CD8-positive, alpha-beta memory T cell (primary cell): Measurements from ENCODE around the gene TAS2R9. TPM values are rescaled to one million over a fixed set of nuclear protein-coding genes. Genes with fewer than 3 reads are reported as not detected.
"Not testable (repeated sequence)": the region's sequence is repeated elsewhere in the genome, so short reads cannot be mapped to it uniquely, and the experiment has no call there.

Experiments
- CTCF ChIA-PET: fragments of 350-600 bp; sonication (Branson Sonifier 250); formaldehyde crosslinking; loops from one replicate; lab custom pipeline; 2021; ENCODE audit warnings: antibody characterized with exemption; lab: Charles Lee
- POLR2A ChIA-PET: fragments of 350-600 bp; sonication (Branson Sonifier 250); formaldehyde crosslinking; loops from one replicate; lab custom pipeline; 2021; ENCODE audit warnings: antibody characterized with exemption; lab: Charles Lee
- DNase-seq, 5 donors: peaks; one replicate each; pipeline versions ENCODE4 v3.0.0 to v3.0.0-alpha.2; 2020 to 2022; ENCODE audit warnings: mixed read lengths in 1 of 5
- H3K27ac ChIP-seq: one replicate; pipeline ENCODE4 v1.7.0; 2013; ENCODE audit warnings: low read depth, mild to moderate bottlenecking, low read length, moderate library complexity
- H3K27me3 ChIP-seq: 2 replicates; pipeline ENCODE4 v1.7.0; 2013; ENCODE audit warnings: low read length, mild to moderate bottlenecking; ENCODE audit not compliant: insufficient read depth, poor library complexity, severe bottlenecking
- H3K36me3 ChIP-seq: 2 replicates; pipeline ENCODE4 v1.7.0; 2013; ENCODE audit warnings: mild to moderate bottlenecking, low read length, moderate library complexity; ENCODE audit not compliant: insufficient read depth
- H3K4me1 ChIP-seq: 2 replicates; pipeline ENCODE4 v1.7.0; 2013; ENCODE audit warnings: mild to moderate bottlenecking, low read length, moderate library complexity; ENCODE audit not compliant: insufficient read depth
- H3K4me3 ChIP-seq: 2 replicates; pipeline ENCODE4 v1.7.0; 2013; ENCODE audit warnings: mild to moderate bottlenecking, low read length
- H3K9me3 ChIP-seq: 2 replicates; pipeline ENCODE4 v1.7.0; 2013; ENCODE audit warnings: mild to moderate bottlenecking, low read length
- H3K27ac Mint-ChIP-seq, 8 donors: one replicate each; pipeline ENCODE4 v1.8.0; 2020 to 2021; ENCODE audit warnings: mixed read lengths in 8 of 8, mild to moderate bottlenecking in 6 of 8, inconsistent platforms in 3 of 8, moderate library complexity in 3 of 8
- H3K27me3 Mint-ChIP-seq, 2 donors: one replicate each; pipeline ENCODE4 v1.8.0; 2020 to 2021; ENCODE audit warnings: mixed read lengths in 2 of 2, mild to moderate bottlenecking in 1 of 2, moderate library complexity in 1 of 2
- H3K36me3 Mint-ChIP-seq, 3 donors: one replicate each; pipeline ENCODE4 v1.8.0; 2020 to 2021; ENCODE audit warnings: mixed read lengths in 3 of 3, inconsistent platforms in 1 of 3, mild to moderate bottlenecking in 1 of 3
- H3K4me1 Mint-ChIP-seq, 3 donors: one replicate each; pipeline ENCODE4 v1.8.0; 2020 to 2021; ENCODE audit warnings: mixed read lengths in 3 of 3, inconsistent platforms in 1 of 3, mild to moderate bottlenecking in 1 of 3
- H3K4me3 Mint-ChIP-seq, 7 donors: one replicate each; pipeline ENCODE4 v1.8.0; 2020 to 2021; ENCODE audit warnings: mixed read lengths in 7 of 7, mild to moderate bottlenecking in 6 of 7, moderate library complexity in 4 of 7, inconsistent platforms in 2 of 7
- H3K9me3 Mint-ChIP-seq, 5 donors: one replicate each; pipeline ENCODE4 v1.8.0; 2020 to 2022; ENCODE audit warnings: mixed read lengths in 5 of 5, mild to moderate bottlenecking in 3 of 5, moderate library complexity in 2 of 5, inconsistent platforms in 1 of 5
- polyA plus RNA-seq: library from polyadenylated mRNA; unstranded; fragments of 300-500 nt; fragmentation: Illumina TruSeq; gene quantifications from one replicate; pipeline ENCODE4 v1.2.3, GENCODE V29; 2021
- total RNA-seq, 2 experiments: library from RNA; stranded (reverse); gene quantifications; one replicate each; pipeline ENCODE4 v1.2.3, GENCODE V29; 2021

Gene TAS2R9
- total and polyA plus RNA-seq, 3 experiments from 2014 or later = not detected

DNA sequence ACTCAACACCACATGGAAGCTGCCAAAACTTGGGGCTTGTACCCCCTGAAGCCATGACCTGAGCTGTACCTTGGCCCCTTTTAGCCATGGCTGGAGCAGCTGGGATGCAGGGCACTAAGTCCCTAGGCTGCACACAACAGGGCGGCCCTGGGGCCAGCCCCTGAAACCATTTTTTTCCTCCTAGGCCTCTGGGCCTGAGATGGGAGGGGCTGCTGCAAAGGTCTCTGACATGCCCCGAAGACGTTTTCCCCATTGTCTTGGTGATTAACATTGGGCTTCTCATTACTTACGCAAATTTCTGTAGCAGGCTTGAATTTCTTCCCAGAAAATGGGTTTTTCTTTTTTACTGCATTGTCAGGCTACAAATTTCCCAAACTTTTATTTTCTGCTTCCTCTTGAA lies 18.2 kb downstream of the TAS2R9 start:
- H3K4me3 ChIP-seq, H3K27ac Mint-ChIP-seq, H3K36me3 Mint-ChIP-seq, H3K9me3 ChIP-seq, H3K9me3 Mint-ChIP-seq, H3K27me3 ChIP-seq, H3K4me1 ChIP-seq, H3K4me3 Mint-ChIP-seq, H3K27ac ChIP-seq, CTCF ChIA-PET, H3K36me3 ChIP-seq, DNase-seq, H3K4me1 Mint-ChIP-seq, POLR2A ChIA-PET: not testable (repeated sequence)
- peaks cover 7 to 21% of the 10 kb centered on the region in 2 donors for H3K27me3 Mint-ChIP-seq

DNA sequence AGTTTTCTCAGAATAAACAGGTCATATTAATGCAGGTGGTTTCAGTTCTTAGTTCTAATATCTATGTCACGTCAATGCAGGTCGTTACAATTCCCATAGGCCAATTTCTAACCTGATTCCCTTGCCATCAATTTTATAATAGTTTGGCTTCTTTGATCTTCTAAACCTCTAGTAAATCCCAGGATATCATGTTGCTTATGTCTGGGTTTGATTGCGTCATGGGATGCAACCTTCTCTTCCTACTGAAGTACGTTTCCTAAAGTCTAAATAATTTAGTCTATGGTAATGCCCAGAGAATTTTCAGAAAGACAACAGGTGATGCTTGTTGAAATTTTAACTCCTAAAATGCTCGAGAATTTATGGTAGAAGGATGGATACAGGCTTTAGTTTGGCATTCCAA lies 26.7 kb downstream of the TAS2R9 start:
- Histone ChIP-seq H3K27ac (no peak overlapping the region), H3K9me3 (no peaks in the 10 kb centered on the region), H3K4me1 (no peaks in the 10 kb centered on the region), H3K36me3 (no peaks in the 10 kb centered on the region), H3K4me3 (no peak overlapping the region), H3K27me3 (no peaks in the 10 kb centered on the region)
- Mint-ChIP-seq H3K9me3 (no peaks in the 10 kb centered on the region), H3K4me3 (no peak overlapping the region), H3K4me1 (no peaks in the 10 kb centered on the region), H3K36me3 (no peaks in the 10 kb centered on the region), H3K27me3 (peaks cover 4 to 19% of the 10 kb centered on the region in 2 donors), H3K27ac (no peak overlapping the region)
- ChIA-PET CTCF (no interaction called here), POLR2A (no interaction called here)
- no peak for DNase-seq

DNA sequence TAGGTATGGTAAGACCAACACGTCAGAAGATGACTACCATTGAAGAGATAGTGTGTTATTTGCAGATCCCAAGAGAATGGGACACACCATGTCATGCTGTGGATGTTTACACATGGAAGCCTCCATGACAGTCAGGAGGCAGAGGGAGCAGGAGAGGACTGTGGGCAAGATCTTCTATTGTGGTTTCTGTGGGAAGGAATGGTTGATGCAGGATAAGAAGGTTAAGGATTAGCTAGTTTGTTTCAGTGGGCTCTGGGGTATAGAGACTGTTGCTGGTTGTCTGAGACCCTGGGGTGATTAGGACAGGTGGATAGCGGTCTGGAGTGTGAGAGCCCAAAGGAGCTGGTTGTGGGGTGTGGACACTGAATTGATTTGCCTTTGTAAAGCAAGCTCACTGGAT lies 30.9 kb downstream of the TAS2R9 start:
- no peak overlapping the region for H3K27ac Mint-ChIP-seq
- Histone ChIP-seq H3K4me1 (no peaks in the 10 kb centered on the region), H3K27ac (no peak overlapping the region), H3K27me3 (no peaks in the 10 kb centered on the region), H3K4me3 (no peak overlapping the region), H3K36me3 (no peaks in the 10 kb centered on the region), H3K9me3 (no peaks in the 10 kb centered on the region)
- no peaks in the 10 kb centered on the region for H3K36me3 Mint-ChIP-seq
- CTCF ChIA-PET = interaction anchor here (1.4 kb wide), 1 partner anchor 420 kb away, joined by 7 read pairs; no protein-coding TSS in a partner anchor
- H3K4me1 Mint-ChIP-seq = no peaks in the 10 kb centered on the region
- peaks cover 0 to 30% of the 10 kb centered on the region in 2 donors for H3K27me3 Mint-ChIP-seq
- H3K4me3 Mint-ChIP-seq = no peak overlapping the region
- POLR2A ChIA-PET = no interaction called here
- H3K9me3 Mint-ChIP-seq = no peaks in the 10 kb centered on the region
- DNase-seq = no peak

DNA sequence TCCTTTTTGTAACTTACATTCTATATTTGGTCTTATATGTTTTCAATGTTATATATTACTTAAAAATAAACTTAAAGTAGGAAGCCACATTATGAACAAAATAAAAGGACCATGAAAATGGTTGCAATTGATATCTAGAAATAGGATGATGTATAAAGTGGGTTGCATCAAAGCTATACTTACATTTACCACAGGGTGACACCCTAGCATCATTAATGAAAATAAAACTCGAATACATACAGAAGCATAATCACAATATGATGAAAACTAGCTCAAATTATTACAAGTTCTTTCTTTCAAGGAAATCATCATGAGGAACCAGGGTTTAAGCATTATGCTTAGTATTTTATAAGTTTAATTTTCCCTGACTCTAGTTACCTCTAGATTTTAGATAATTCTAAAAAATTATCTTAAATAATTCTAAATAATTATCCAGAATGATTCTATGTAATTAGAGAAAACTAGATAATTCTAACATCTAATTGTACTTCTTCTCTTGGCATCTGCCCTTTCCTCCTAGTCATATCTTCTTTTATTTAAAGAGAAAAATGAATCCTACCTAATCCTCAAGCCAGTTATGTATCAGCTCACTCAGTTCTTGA lies 38.7 kb downstream of the TAS2R9 start:
- ChIA-PET CTCF (interaction anchor here (0.8 to 6.3 kb wide), 8 partner anchors 9 to 1556 kb away, joined by 3 to 47 read pairs (median 4); no protein-coding TSS in a partner anchor), POLR2A (no interaction called here)
- Histone ChIP-seq H3K4me1 (no peaks in the 10 kb centered on the region), H3K36me3 (no peaks in the 10 kb centered on the region), H3K27ac (no peak overlapping the region), H3K27me3 (peaks cover 12% of the 10 kb centered on the region), H3K4me3 (no peak overlapping the region), H3K9me3 (no peaks in the 10 kb centered on the region)
- peak in 2 of 5 donors; percentile 35 for DNase-seq
- no peak overlapping the region for H3K4me3 Mint-ChIP-seq
- no peaks in the 10 kb centered on the region for H3K36me3 Mint-ChIP-seq
- peaks cover 19 to 59% of the 10 kb centered on the region in 2 donors for H3K27me3 Mint-ChIP-seq
- no peak overlapping the region for H3K27ac Mint-ChIP-seq
- H3K4me1 Mint-ChIP-seq = no peaks in the 10 kb centered on the region
- H3K9me3 Mint-ChIP-seq = no peaks in the 10 kb centered on the region

DNA sequence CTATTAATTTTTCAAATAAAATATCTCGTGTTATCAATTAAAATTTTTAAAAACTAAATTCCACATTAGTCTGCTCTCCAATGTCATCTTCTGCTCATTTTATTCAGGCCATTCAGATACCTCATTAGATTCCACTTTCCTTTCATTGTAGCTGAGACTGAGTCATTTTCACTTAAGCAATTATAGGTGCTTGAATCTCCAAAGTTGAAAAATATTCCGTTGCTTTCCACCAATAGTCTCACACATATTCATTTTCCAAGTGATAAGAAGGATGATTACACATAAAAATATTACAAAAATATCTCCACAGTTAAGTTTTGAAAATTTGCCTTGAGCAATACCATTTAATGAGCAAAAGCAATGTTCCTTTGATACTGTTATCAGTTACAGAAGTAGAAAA lies 50.3 kb downstream of the TAS2R9 start:
- CTCF ChIA-PET = no interaction called here

More for the DNA sequence above, 50.3 kb downstream of the TAS2R9 start:
- POLR2A ChIA-PET = no interaction called here
- peaks cover 10% of the 10 kb centered on the region for H3K9me3 ChIP-seq
- peaks cover 9% of the 10 kb centered on the region for H3K27me3 ChIP-seq
- Mint-ChIP-seq H3K27ac (no peak overlapping the region), H3K27me3 (peaks cover 6 to 59% of the 10 kb centered on the region in 2 donors), H3K36me3 (peaks cover 0 to 12% (median 0%) of the 10 kb centered on the region in 3 donors), H3K4me1 (no peaks in the 10 kb centered on the region), H3K9me3 (peaks cover 9 to 16% (median 15%) of the 10 kb centered on the region in 5 donors), H3K4me3 (no peak overlapping the region)
- no peak overlapping the region for H3K27ac ChIP-seq
- no peaks in the 10 kb centered on the region for H3K36me3 ChIP-seq
- no peak overlapping the region for H3K4me3 ChIP-seq
- no peak for DNase-seq
- no peaks in the 10 kb centered on the region for H3K4me1 ChIP-seq

Other genes starting within 250 kb of the TAS2R9 start
- gene MAGOHB, start 196.6 kb downstream of the TAS2R9 start, total RNA-seq = 100 to 1,000 TPM; 130 to 138 TPM
- 59.0 TPM for gene MAGOHB, start 196.6 kb downstream of the TAS2R9 start, polyA plus RNA-seq
- gene STYK1, start 136.1 kb downstream of the TAS2R9 start, total RNA-seq = 1 to 10 TPM; 2.0 to 2.1 TPM
- 2.1 TPM for gene STYK1, start 136.1 kb downstream of the TAS2R9 start, polyA plus RNA-seq
- gene YBX3, start 86.8 kb downstream of the TAS2R9 start, total RNA-seq = 100 to 1,000 TPM; 222 to 251 TPM
- 40.5 TPM for gene YBX3, start 86.8 kb downstream of the TAS2R9 start, polyA plus RNA-seq
- gene TAS2R7, start 7.5 kb downstream of the TAS2R9 start, total RNA-seq = not detected
- gene TAS2R7, start 7.5 kb downstream of the TAS2R9 start, polyA plus RNA-seq = not detected
- not detected for gene TAS2R8, start 2.9 kb downstream of the TAS2R9 start, total RNA-seq
- gene TAS2R8, start 2.9 kb downstream of the TAS2R9 start, polyA plus RNA-seq = not detected
- gene TAS2R10, start 16.2 kb upstream of the TAS2R9 start, total RNA-seq = under 1 TPM; 0.22 to 0.28 TPM
- not detected for gene TAS2R10, start 16.2 kb upstream of the TAS2R9 start, polyA plus RNA-seq
- gene PRR4, start 39.3 kb upstream of the TAS2R9 start, total RNA-seq = under 1 TPM in 1 of 2 experiments, not detected in 1; 0.70 TPM
- gene PRR4, start 39.3 kb upstream of the TAS2R9 start, polyA plus RNA-seq = 0.63 TPM
- gene PRH1, start 74.1 kb upstream of the TAS2R9 start, total RNA-seq = 1 to 10 TPM; 5.8 to 8.6 TPM
- gene PRH1, start 74.1 kb upstream of the TAS2R9 start, polyA plus RNA-seq = 7.3 TPM
- under 1 TPM; 0.26 to 0.27 TPM for gene TAS2R13, start 99.4 kb upstream of the TAS2R9 start, total RNA-seq
- not detected for gene TAS2R13, start 99.4 kb upstream of the TAS2R9 start, polyA plus RNA-seq
- not detected for gene PRH2, start 119.1 kb upstream of the TAS2R9 start, total RNA-seq
- not detected for gene PRH2, start 119.1 kb upstream of the TAS2R9 start, polyA plus RNA-seq
- under 1 TPM; 0.55 to 0.95 TPM for gene TAS2R14, start 129.1 kb upstream of the TAS2R9 start, total RNA-seq
- 1.0 TPM for gene TAS2R14, start 129.1 kb upstream of the TAS2R9 start, polyA plus RNA-seq
- gene TAS2R50, start 176.7 kb upstream of the TAS2R9 start, total RNA-seq = under 1 TPM; 0.22 to 0.47 TPM
- not detected for gene TAS2R50, start 176.7 kb upstream of the TAS2R9 start, polyA plus RNA-seq
- under 1 TPM; 0.46 to 0.75 TPM for gene TAS2R20, start 188.1 kb upstream of the TAS2R9 start, total RNA-seq
- not detected for gene TAS2R20, start 188.1 kb upstream of the TAS2R9 start, polyA plus RNA-seq
- under 1 TPM; 0.78 to 0.88 TPM for gene TAS2R19, start 212.5 kb upstream of the TAS2R9 start, total RNA-seq
- 0.52 TPM for gene TAS2R19, start 212.5 kb upstream of the TAS2R9 start, polyA plus RNA-seq
- 1 to 10 TPM; 1.0 to 1.3 TPM for gene TAS2R31, start 221.2 kb upstream of the TAS2R9 start, total RNA-seq
- not detected for gene TAS2R31, start 221.2 kb upstream of the TAS2R9 start, polyA plus RNA-seq